Colonic mucosa (tissue), 4 donors: ENCODE measurements around the gene CNN1. TPM values are rescaled to one million over a fixed set of nuclear protein-coding genes. Genes with fewer than 3 reads are reported as not detected.

Source experiments
- DNase-seq: peaks from one replicate; pipeline ENCODE4 v3.0.0-alpha.2; 2020
- H3K27ac ChIP-seq: fragments of 200-600 bp; one replicate; pipeline ENCODE4 v1.8.0; 2021
- H3K27me3 ChIP-seq: fragments of 200-600 bp; one replicate; pipeline ENCODE4 v1.8.0; 2021
- H3K36me3 ChIP-seq: fragments of 200-600 bp; one replicate; pipeline ENCODE4 v1.8.0; 2021
- H3K4me1 ChIP-seq: fragments of 200-600 bp; one replicate; pipeline ENCODE4 v1.8.0; 2021; ENCODE audit warnings: mild to moderate bottlenecking
- H3K4me3 ChIP-seq: fragments of 200-600 bp; one replicate; pipeline ENCODE4 v1.8.0; 2021
- H3K9ac ChIP-seq, 2 donors: one replicate each; pipeline ENCODE4 v1.7.0; 2013; ENCODE audit warnings: control low read depth in 2 of 2, low read depth in 2 of 2, low read length in 2 of 2
- H3K9me3 ChIP-seq: fragments of 200-600 bp; one replicate; pipeline ENCODE4 v1.8.0; 2021
- CTCF ChIP-seq: fragments of 200-600 bp; IDR thresholded peaks from one replicate; pipeline ENCODE4 v1.8.0; 2022; ENCODE audit warnings: antibody characterized with exemption, mild to moderate bottlenecking
- intact Hi-C: fragments of 100-400 bp; cut with DNase I; formaldehyde crosslinking; loops from one replicate; pipeline ENCODE4 v1.14.1; 2022
- total RNA-seq, 2 donors: library from RNA; stranded (reverse); fragmentation: NEBNext Ultra II Directional in 1 of 2; extraction: Animal tissue kit (Norgen Biotek cat#: 25700) in 1 of 2; gene quantifications; one replicate each; pipeline ENCODE4 v1.2.1, GENCODE V29; 2021
- donor health status: healthy.
- donor health status: DM: no; HTN: no; CAD: no.
- donor health status: DM: no; HTN: no; CAD: no.

The CNN1 gene
- total RNA-seq, 2 donors from 2014 or later = 10.7 to 354 TPM

DNA sequence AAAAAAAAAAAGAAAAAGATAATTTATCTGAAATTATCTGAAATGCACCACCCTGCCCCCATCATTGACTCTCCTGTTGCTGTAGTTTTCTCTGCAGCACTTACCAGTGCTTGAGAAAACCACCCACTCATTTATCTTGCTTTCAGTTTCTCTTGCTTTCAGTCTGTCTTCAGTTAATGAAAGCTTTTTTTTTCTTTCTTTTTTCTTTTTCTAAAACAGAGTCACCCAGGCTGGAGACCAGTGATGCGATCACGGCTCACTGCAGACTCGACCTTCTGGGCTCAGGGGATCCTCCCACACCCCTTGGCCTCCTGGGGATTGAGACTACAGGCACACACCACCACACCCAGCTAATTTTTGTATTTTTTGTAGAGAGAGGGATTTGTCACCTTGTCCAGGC is 43.1 kb downstream of the CNN1 start:
- H3K4me1 ChIP-seq = no peaks in the 10 kb centered on the region
- H3K9ac ChIP-seq = no peak overlapping the region
- no peak for TF ChIP-seq CTCF
- peaks cover 3% of the 10 kb centered on the region for H3K27me3 ChIP-seq
- no peaks in the 10 kb centered on the region for H3K9me3 ChIP-seq
- H3K36me3 ChIP-seq = no peaks in the 10 kb centered on the region
- H3K4me3 ChIP-seq = no peak overlapping the region
- intact Hi-C loops = no loop called here
- DNase-seq = no peak
- H3K27ac ChIP-seq = peak overlapping the region; percentile 53

GRCh38 chr19:11586331-11586730 is 47.7 kb downstream of the CNN1 start:
- Histone ChIP-seq H3K9me3 (no peaks in the 10 kb centered on the region), H3K4me3 (no peak overlapping the region), H3K27ac (no peak overlapping the region), H3K36me3 (no peaks in the 10 kb centered on the region), H3K9ac (no peak overlapping the region), H3K27me3 (no peaks in the 10 kb centered on the region), H3K4me1 (no peaks in the 10 kb centered on the region)
- DNase-seq = no peak
- intact Hi-C loops = loop anchor here (5.0 kb wide), 1 partner anchor 89 kb away; no protein-coding TSS in a partner anchor
- no peak for TF ChIP-seq CTCF

DNA sequence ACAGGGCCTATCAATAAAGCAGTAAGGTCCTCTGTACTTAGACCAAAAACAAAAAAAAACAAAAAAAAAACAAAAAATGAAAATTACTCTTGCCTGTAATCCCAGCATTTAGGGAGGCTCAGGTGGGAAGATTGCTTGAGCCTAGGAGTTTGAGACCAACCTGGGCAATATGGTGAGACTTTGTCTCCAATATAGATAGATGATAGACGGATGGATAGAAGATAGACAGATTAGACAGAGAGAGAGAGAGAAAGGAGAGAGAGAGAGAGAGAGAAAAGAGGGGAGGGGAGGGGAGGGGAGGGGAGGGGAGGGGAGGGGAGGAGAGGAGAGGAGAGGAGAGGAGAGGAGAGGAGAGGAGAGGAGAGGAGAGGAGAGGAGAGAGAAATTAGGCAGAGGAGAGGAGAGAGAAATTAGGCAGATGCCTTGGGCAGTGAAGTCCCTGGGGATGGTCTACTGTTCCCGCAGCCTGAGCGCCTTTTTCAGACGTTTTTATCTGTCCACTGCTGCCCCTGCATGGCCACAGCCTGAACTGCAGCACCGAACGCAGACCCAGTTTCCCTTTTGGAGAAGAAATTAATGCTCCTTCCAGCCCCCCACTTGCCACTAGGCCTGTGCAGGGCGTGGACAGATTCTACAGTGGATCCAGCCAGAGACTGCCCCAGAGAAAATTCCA is 48.8 kb downstream of the CNN1 start:
- Histone ChIP-seq H3K9ac (peak overlapping the region in 1 of 2 donors; percentile 63), H3K27me3 (no peaks in the 10 kb centered on the region), H3K4me1 (no peaks in the 10 kb centered on the region), H3K27ac (no peak overlapping the region), H3K4me3 (no peak overlapping the region), H3K36me3 (no peaks in the 10 kb centered on the region), H3K9me3 (no peaks in the 10 kb centered on the region)
- peak; percentile 86 for TF ChIP-seq CTCF
- intact Hi-C loops = loop anchor here (5.0 kb wide), 1 partner anchor 90 kb away; no protein-coding TSS in a partner anchor
- peak; percentile 80 for DNase-seq

DNA sequence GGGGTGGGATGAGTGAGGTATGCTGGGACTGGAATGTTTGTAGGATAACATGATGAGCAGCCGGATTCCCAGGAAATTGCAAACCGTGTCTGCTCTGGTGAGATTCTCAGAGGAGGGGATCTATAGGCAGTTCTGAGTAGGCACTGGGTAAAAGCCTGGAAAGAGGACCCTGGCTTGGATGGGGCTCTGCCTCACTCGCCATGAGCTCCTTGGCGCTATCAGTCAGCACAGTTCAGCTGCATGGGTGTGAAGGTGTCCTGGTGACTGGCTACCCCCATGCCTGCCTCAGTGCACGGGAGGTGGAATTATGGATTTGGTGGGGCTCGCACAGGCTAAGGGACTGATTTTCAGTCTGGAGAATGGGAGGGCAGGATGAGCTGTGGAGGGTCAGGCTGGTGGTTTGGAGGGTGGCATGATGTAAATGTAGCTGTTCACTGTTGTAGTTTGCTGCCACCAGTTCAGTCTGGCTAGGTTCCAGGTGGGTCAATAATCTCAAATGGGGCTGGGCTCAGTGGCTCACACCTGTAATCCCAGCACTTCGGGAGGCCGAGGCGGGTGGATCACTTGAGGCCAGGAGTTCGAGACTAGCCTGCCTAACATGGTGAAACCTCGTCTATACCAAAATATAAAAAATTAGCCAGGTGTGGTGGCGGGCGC is 49.5 kb downstream of the CNN1 start:
- TF ChIP-seq CTCF = no peak
- peak overlapping the region in 1 of 2 donors; percentile 63 for H3K9ac ChIP-seq
- DNase-seq = no peak

DNA sequence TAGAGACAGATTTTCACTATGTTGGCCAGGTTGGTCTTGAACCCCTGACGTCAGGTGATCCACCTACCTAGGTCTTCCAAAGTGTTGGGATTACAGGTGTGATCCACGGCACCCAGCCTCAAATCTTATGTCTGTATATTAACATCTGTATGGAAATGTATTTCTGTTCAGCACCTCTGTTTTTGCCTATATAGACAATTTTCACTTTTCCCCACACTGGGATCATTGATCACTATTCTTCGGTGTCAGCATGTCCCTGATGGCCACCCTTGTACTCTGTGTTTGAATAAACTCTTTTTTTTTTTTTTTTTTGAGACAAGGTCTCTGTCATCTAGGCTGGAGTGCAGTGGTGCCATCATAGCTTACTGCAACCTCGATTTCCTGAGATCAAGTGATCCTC is 55.4 kb downstream of the CNN1 start:
- TF ChIP-seq CTCF = no peak
- DNase-seq = no peak
- H3K4me3 ChIP-seq = no peak overlapping the region
- no peaks in the 10 kb centered on the region for H3K27me3 ChIP-seq
- intact Hi-C loops = no loop called here
- no peaks in the 10 kb centered on the region for H3K4me1 ChIP-seq
- no peaks in the 10 kb centered on the region for H3K9me3 ChIP-seq
- no peak overlapping the region for H3K27ac ChIP-seq
- H3K9ac ChIP-seq = no peak overlapping the region
- H3K36me3 ChIP-seq = no peaks in the 10 kb centered on the region

More for the DNA sequence above, 49.5 kb downstream of the CNN1 start:
- intact Hi-C loops = loop anchor here (2.0 to 5.0 kb wide), 2 partner anchors 25 to 91 kb away; no protein-coding TSS in a partner anchor
- Histone ChIP-seq H3K9me3 (no peaks in the 10 kb centered on the region), H3K4me1 (no peaks in the 10 kb centered on the region), H3K36me3 (no peaks in the 10 kb centered on the region), H3K27me3 (no peaks in the 10 kb centered on the region), H3K27ac (no peak overlapping the region), H3K4me3 (no peak overlapping the region)
